GM03348 (cell line): Measurements from ENCODE around the gene FSTL4.
A peak's percentile ranks its signal among the peaks of the same experiment; 100 is the strongest.
"Not testable (repeated sequence)": the region's sequence is repeated elsewhere in the genome, so short reads cannot be mapped to it uniquely, and the experiment has no call there.

Source experiments
- DNase-seq: peaks from one replicate; pipeline ENCODE4 v3.0.0; 2012; ENCODE audit warnings: low spot score

FSTL4 gene

GRCh38 chr5:133552925-133553525 is 59.3 kb downstream of the FSTL4 start:
- DNase-seq, result peak; percentile 65

GRCh38 chr5:133546500-133546899 is 65.8 kb downstream of the FSTL4 start:
- DNase-seq, result no peak

- DNase-seq, result no peak
Measured at GRCh38 chr5:133544346-133544745, 68.0 kb downstream of the FSTL4 start.

- DNase-seq, result no peak
Measured at GRCh38 chr5:133539818-133540217, 72.5 kb downstream of the FSTL4 start.

- DNase-seq, result no peak
Measured at GRCh38 chr5:133538718-133539117, 73.6 kb downstream of the FSTL4 start.

GRCh38 chr5:133535241-133535929 is 77.0 kb downstream of the FSTL4 start:
- not testable (repeated sequence) for DNase-seq

GRCh38 chr5:133534566-133534965 is 77.8 kb downstream of the FSTL4 start:
- no peak for DNase-seq

- no peak for DNase-seq
Measured at GRCh38 chr5:133533541-133533940, 78.8 kb downstream of the FSTL4 start.

- peak; percentile 21 for DNase-seq
Measured at GRCh38 chr5:133531594-133531993, 80.7 kb downstream of the FSTL4 start.

GRCh38 chr5:133531178-133531577 is 81.2 kb downstream of the FSTL4 start:
- DNase-seq, result no peak

- DNase-seq, result no peak
Measured at GRCh38 chr5:133530270-133530669, 82.1 kb downstream of the FSTL4 start.

GRCh38 chr5:133528841-133529240 is 83.5 kb downstream of the FSTL4 start:
- DNase-seq, result no peak

- DNase-seq, result no peak
Measured at GRCh38 chr5:133527311-133527710, 85.0 kb downstream of the FSTL4 start.

- no peak for DNase-seq
Measured at GRCh38 chr5:133526368-133526767, 86.0 kb downstream of the FSTL4 start.

- no peak for DNase-seq
Measured at GRCh38 chr5:133525126-133525525, 87.2 kb downstream of the FSTL4 start.

GRCh38 chr5:133524666-133525065 is 87.7 kb downstream of the FSTL4 start:
- no peak for DNase-seq

GRCh38 chr5:133523961-133524586 is 88.3 kb downstream of the FSTL4 start:
- DNase-seq, result no peak

GRCh38 chr5:133523013-133523658 is 89.2 kb downstream of the FSTL4 start:
- DNase-seq, result no peak

GRCh38 chr5:133521801-133522200 is 90.5 kb downstream of the FSTL4 start:
- DNase-seq, result no peak

GRCh38 chr5:133520991-133521706 is 91.2 kb downstream of the FSTL4 start:
- DNase-seq, result no peak

- no peak for DNase-seq
Measured at GRCh38 chr5:133520062-133520461, 92.3 kb downstream of the FSTL4 start.

- DNase-seq, result no peak
Measured at GRCh38 chr5:133519191-133519590, 93.2 kb downstream of the FSTL4 start.
